ENCODE data around the gene RNF19B. TPM values are rescaled to one million over a fixed set of nuclear protein-coding genes. Genes with fewer than 3 reads are reported as not detected.

Gene RNF19B
- total RNA-seq, 1 experiment from 2014 or later: 41.3 TPM

- Mint-ChIP-seq H3K4me3 (ENCODE audit: unreplicated experiment) (no peak overlapping the region), H3K27ac (ENCODE audit: low read depth, unreplicated experiment) (no peak overlapping the region), H3K36me3 (ENCODE audit: insufficient read depth, unreplicated experiment) (no peaks in the 10 kb centered on the region), H3K27me3 (ENCODE audit: insufficient read depth, unreplicated experiment) (peaks cover 6% of the 10 kb centered on the region), H3K9me3 (ENCODE audit: unreplicated experiment) (no peaks in the 10 kb centered on the region), H3K4me1 (ENCODE audit: insufficient read depth, unreplicated experiment) (no peaks in the 10 kb centered on the region)
- POLR2A ChIA-PET: no interaction called here
- no TSS peak for BruUV-seq (replicated peaks)
- DNase-seq (ENCODE audit: unreplicated experiment): no peak
- intact Hi-C loops (cut with micrococcal nuclease): no loop called here
- TF ChIP-seq, protein P1, sequence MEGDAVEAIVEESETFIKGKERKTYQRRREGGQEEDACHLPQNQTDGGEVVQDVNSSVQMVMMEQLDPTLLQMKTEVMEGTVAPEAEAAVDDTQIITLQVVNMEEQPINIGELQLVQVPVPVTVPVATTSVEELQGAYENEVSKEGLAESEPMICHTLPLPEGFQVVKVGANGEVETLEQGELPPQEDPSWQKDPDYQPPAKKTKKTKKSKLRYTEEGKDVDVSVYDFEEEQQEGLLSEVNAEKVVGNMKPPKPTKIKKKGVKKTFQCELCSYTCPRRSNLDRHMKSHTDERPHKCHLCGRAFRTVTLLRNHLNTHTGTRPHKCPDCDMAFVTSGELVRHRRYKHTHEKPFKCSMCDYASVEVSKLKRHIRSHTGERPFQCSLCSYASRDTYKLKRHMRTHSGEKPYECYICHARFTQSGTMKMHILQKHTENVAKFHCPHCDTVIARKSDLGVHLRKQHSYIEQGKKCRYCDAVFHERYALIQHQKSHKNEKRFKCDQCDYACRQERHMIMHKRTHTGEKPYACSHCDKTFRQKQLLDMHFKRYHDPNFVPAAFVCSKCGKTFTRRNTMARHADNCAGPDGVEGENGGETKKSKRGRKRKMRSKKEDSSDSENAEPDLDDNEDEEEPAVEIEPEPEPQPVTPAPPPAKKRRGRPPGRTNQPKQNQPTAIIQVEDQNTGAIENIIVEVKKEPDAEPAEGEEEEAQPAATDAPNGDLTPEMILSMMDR (IDR thresholded peaks at IDR 0.05; ENCODE audit: unreplicated experiment): no peak
- CTCF ChIA-PET: interaction anchor here (0.5 to 1.7 kb wide), 4 partner anchors 22 to 125 kb away, joined by 3 to 5 read pairs (median 4); no protein-coding TSS in a partner anchor
Measured at GRCh38 chr1:32898056-32898455, 66.6 kb downstream of the RNF19B start.

DNA sequence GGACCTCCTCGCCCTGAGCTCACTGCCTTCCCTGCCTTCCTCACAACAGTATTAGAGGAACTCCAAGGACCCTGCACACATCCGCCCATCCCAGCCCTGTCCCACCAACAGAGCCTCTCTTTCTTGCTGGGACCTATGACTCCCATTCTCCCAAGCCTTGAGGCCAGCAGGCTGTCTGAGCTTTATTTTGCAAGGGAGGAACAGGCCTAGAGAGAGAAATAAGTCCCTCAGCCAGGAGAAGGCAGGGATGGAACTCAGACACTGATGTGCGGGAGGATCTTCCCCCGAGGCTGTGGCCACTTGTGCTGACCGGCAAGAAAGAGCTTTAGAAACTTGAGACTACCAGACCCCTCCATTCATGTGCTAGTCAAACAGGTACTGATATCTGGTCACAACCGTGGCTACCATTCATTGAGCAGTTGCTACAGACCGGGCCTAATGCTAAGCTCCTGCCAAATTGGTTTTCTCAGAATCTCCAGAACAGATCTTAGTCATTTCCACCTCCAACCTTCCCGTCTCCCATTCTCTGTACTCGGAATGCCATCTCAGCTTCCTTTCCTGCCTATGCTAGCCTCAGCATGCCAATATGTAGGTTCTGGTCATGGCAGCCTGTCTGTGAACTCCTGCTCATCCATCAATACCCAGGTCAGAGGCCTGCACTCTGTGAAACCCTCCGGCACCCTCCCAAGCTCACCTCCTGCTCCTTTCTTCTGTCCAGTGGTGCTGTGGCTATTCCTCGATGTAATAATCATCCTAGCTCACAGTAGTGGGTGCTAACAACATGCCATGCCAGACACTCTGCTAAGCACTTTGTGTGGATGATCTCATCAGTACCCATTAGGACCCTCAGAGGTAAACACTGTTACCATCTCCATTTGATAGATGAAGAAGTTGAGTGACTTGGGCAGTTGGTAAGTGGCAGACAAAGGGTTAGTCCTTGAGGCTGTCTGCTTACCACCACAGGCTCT, 67.2 kb downstream of the RNF19B start:
- intact Hi-C loops (cut with micrococcal nuclease): no loop called here
- Mint-ChIP-seq H3K27me3 (ENCODE audit: insufficient read depth, unreplicated experiment) (peaks cover 13% of the 10 kb centered on the region), H3K9me3 (ENCODE audit: unreplicated experiment) (no peaks in the 10 kb centered on the region), H3K27ac (ENCODE audit: low read depth, unreplicated experiment) (no peak overlapping the region), H3K4me3 (ENCODE audit: unreplicated experiment) (no peak overlapping the region), H3K4me1 (ENCODE audit: insufficient read depth, unreplicated experiment) (no peaks in the 10 kb centered on the region), H3K36me3 (ENCODE audit: insufficient read depth, unreplicated experiment) (no peaks in the 10 kb centered on the region)
- no TSS peak for BruUV-seq (replicated peaks)
- POLR2A ChIA-PET: no interaction called here
- DNase-seq (ENCODE audit: unreplicated experiment): no peak
- TF ChIP-seq, protein P1 (IDR thresholded peaks at IDR 0.05; ENCODE audit: unreplicated experiment): no peak
- CTCF ChIA-PET: interaction anchor here (0.5 to 1.5 kb wide), 5 partner anchors 20 to 190 kb away, joined by 3 to 6 read pairs (median 3); no protein-coding TSS in a partner anchor

DNA sequence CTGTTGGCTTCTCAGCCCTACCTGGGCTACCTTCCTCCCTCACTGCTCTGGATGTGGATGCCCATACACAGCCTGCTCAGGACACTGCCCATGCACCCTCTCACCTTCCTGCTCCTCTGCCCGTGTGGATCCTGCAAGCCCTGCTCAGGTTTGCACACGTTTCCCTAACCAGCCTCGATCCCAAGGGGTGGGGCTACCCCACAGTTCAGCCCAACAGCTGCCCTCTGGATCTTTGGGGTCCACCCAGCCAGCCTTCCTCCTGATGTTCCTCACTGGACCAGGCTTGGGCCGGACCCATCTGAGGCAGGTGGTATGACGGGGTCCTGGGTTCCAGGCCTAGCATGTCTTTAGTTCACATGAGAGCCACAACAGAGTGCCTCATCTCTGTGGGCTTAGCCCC, 68.2 kb downstream of the RNF19B start:
- ChIA-PET POLR2A (no interaction called here), CTCF (interaction anchor here (1.1 to 1.5 kb wide), 3 partner anchors 19 to 23 kb away, joined by 3 to 6 read pairs (median 4); no protein-coding TSS in a partner anchor)
- no peak overlapping the region for H3K4me3 Mint-ChIP-seq (ENCODE audit: unreplicated experiment)
- H3K36me3 Mint-ChIP-seq (ENCODE audit: insufficient read depth, unreplicated experiment): no peaks in the 10 kb centered on the region
- H3K27ac Mint-ChIP-seq (ENCODE audit: low read depth, unreplicated experiment): no peak overlapping the region
- no peaks in the 10 kb centered on the region for H3K9me3 Mint-ChIP-seq (ENCODE audit: unreplicated experiment)
- DNase-seq (ENCODE audit: unreplicated experiment): no peak
- H3K4me1 Mint-ChIP-seq (ENCODE audit: insufficient read depth, unreplicated experiment): no peaks in the 10 kb centered on the region
- BruUV-seq (replicated peaks): no TSS peak
- TF ChIP-seq, protein P1 (IDR thresholded peaks at IDR 0.05; ENCODE audit: unreplicated experiment): no peak
- intact Hi-C loops (cut with micrococcal nuclease): no loop called here
- peaks cover 22% of the 10 kb centered on the region for H3K27me3 Mint-ChIP-seq (ENCODE audit: insufficient read depth, unreplicated experiment)

- H3K27me3 Mint-ChIP-seq (ENCODE audit: insufficient read depth, unreplicated experiment): peaks cover 31% of the 10 kb centered on the region
- TF ChIP-seq, protein P1 (IDR thresholded peaks at IDR 0.05; ENCODE audit: unreplicated experiment): no peak
- ChIA-PET POLR2A (no interaction called here), CTCF (interaction anchor here (0.6 to 1.5 kb wide), 5 partner anchors 19 to 1691 kb away, joined by 3 to 5 read pairs (median 3); no protein-coding TSS in a partner anchor)
- no peak overlapping the region for H3K27ac Mint-ChIP-seq (ENCODE audit: low read depth, unreplicated experiment)
- no peaks in the 10 kb centered on the region for H3K4me1 Mint-ChIP-seq (ENCODE audit: insufficient read depth, unreplicated experiment)
- BruUV-seq (replicated peaks): no TSS peak
- DNase-seq (ENCODE audit: unreplicated experiment): no peak
- H3K4me3 Mint-ChIP-seq (ENCODE audit: unreplicated experiment): no peak overlapping the region
- intact Hi-C loops (cut with micrococcal nuclease): no loop called here
- H3K36me3 Mint-ChIP-seq (ENCODE audit: insufficient read depth, unreplicated experiment): no peaks in the 10 kb centered on the region
- H3K9me3 Mint-ChIP-seq (ENCODE audit: unreplicated experiment): no peaks in the 10 kb centered on the region
Measured at GRCh38 chr1:32895325-32896215, 69.0 kb downstream of the RNF19B start.

Measured in MCF 10A (cell line).